ENCODE data around the gene ASH1L. TPM values are rescaled to one million over a fixed set of nuclear protein-coding genes. Genes with fewer than 3 reads are reported as not detected.
A peak's percentile ranks its signal among the peaks of the same experiment; 100 is the strongest.

ASH1L gene
- total and polyA plus RNA-seq, 9 of the 15 experiments (the other 6 are each of a cell fraction or from before 2014, with no cell fraction given): 2.0 to 23.3 (median 14.6) TPM

DNA sequence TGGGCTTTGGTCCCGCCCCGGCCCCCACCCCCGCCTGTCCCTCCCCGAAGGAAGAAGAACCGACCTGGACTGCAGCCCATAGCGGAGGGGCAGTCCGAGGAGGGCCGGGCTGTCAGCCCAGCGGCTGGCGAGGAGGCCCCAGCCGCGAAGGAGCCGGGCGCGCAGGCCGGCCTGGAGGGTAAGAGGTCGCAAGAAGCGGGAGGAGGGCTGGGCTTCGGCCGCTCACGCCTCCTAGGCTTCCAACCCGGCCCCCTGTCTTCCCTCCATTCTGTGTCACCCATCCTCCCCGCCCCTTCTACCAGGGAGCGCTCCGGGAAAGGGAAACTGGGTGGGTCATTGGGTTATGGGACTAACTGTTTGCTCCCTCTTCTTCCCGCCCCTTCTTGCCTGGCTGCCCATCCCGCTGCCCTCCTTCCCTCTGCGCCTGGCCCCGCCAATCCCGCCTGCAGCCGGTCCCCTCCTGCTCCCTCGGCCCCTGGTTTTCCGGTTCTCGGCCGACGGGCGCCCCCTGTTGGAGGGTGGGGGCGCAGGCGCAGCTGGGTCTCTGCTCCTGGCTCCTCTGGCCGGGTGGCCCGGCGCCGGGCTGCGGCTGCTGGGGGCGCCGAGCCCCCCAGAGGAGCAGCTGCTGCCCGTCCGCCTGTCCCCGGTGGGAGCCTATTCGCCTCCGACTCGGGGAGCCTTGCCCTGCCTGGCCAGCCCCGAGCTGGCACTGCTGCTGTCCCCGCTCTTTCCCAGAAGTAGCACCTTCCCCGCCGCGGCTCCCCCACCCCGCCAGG, 239.5 kb downstream of the ASH1L start (continued):
- TF ChIP-seq, protein P1, sequence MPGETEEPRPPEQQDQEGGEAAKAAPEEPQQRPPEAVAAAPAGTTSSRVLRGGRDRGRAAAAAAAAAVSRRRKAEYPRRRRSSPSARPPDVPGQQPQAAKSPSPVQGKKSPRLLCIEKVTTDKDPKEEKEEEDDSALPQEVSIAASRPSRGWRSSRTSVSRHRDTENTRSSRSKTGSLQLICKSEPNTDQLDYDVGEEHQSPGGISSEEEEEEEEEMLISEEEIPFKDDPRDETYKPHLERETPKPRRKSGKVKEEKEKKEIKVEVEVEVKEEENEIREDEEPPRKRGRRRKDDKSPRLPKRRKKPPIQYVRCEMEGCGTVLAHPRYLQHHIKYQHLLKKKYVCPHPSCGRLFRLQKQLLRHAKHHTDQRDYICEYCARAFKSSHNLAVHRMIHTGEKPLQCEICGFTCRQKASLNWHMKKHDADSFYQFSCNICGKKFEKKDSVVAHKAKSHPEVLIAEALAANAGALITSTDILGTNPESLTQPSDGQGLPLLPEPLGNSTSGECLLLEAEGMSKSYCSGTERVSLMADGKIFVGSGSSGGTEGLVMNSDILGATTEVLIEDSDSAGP (CRISPR knock-in tag; IDR thresholded peaks at IDR 0.05): no peak
- TF ChIP-seq RHOXF2B (CRISPR knock-in tag; conservative IDR thresholded peaks at IDR 0.05): no peak
- no peak for TF ChIP-seq MAFF (IDR thresholded peaks at IDR 0.05; ENCODE audit: low read length)
- TF ChIP-seq KLF13 (tag; IDR thresholded peaks at IDR 0.05; ENCODE audit: borderline replicate concordance, low read depth): 0 out of 2 replicates have a peak, but pooled peaks have one; percentile 37
- TF ChIP-seq YY1 (IDR thresholded peaks at IDR 0.05; ENCODE audit: borderline replicate concordance in 1 of 3, control insufficient read depth in 1 of 3, extremely low read depth in 1 of 3, insufficient read depth in 3 of 3, insufficient read length in 1 of 3, insufficient replicate concordance in 2 of 3, low read depth in 1 of 3, low read length in 2 of 3): peak in 2 of 3 experiments; percentile 47 to 56
- TF ChIP-seq, protein P2, sequence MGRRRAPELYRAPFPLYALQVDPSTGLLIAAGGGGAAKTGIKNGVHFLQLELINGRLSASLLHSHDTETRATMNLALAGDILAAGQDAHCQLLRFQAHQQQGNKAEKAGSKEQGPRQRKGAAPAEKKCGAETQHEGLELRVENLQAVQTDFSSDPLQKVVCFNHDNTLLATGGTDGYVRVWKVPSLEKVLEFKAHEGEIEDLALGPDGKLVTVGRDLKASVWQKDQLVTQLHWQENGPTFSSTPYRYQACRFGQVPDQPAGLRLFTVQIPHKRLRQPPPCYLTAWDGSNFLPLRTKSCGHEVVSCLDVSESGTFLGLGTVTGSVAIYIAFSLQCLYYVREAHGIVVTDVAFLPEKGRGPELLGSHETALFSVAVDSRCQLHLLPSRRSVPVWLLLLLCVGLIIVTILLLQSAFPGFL (CRISPR knock-in tag; IDR thresholded peaks at IDR 0.05): no peak
- 0 out of 2 replicates have a peak, but pooled peaks have one; percentile 32 for TF ChIP-seq CREM (IDR thresholded peaks at IDR 0.05; ENCODE audit: low read depth)
- peak; percentile 51; the same call in 1 of the 2 replicates for TF ChIP-seq NR2C2 (CRISPR knock-in tag; IDR thresholded peaks at IDR 0.05)
- TF ChIP-seq NR2C2 (tag; IDR thresholded peaks at IDR 0.05): peak; percentile 63
- no peak for TF ChIP-seq SRSF7 (optimal IDR thresholded peaks at IDR 0.05; ENCODE audit: low read depth, low read length)
- TF ChIP-seq, protein P3, sequence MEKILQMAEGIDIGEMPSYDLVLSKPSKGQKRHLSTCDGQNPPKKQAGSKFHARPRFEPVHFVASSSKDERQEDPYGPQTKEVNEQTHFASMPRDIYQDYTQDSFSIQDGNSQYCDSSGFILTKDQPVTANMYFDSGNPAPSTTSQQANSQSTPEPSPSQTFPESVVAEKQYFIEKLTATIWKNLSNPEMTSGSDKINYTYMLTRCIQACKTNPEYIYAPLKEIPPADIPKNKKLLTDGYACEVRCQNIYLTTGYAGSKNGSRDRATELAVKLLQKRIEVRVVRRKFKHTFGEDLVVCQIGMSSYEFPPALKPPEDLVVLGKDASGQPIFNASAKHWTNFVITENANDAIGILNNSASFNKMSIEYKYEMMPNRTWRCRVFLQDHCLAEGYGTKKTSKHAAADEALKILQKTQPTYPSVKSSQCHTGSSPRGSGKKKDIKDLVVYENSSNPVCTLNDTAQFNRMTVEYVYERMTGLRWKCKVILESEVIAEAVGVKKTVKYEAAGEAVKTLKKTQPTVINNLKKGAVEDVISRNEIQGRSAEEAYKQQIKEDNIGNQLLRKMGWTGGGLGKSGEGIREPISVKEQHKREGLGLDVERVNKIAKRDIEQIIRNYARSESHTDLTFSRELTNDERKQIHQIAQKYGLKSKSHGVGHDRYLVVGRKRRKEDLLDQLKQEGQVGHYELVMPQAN (IDR thresholded peaks at IDR 0.05; ENCODE audit: borderline replicate concordance): peak; percentile 77
- TF ChIP-seq, protein P4, sequence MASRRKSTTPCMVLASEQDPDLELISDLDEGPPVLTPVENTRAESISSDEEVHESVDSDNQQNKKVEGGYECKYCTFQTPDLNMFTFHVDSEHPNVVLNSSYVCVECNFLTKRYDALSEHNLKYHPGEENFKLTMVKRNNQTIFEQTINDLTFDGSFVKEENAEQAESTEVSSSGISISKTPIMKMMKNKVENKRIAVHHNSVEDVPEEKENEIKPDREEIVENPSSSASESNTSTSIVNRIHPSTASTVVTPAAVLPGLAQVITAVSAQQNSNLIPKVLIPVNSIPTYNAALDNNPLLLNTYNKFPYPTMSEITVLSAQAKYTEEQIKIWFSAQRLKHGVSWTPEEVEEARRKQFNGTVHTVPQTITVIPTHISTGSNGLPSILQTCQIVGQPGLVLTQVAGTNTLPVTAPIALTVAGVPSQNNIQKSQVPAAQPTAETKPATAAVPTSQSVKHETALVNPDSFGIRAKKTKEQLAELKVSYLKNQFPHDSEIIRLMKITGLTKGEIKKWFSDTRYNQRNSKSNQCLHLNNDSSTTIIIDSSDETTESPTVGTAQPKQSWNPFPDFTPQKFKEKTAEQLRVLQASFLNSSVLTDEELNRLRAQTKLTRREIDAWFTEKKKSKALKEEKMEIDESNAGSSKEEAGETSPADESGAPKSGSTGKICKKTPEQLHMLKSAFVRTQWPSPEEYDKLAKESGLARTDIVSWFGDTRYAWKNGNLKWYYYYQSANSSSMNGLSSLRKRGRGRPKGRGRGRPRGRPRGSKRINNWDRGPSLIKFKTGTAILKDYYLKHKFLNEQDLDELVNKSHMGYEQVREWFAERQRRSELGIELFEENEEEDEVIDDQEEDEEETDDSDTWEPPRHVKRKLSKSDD (conservative IDR thresholded peaks at IDR 0.05; ENCODE audit: low read length): 0 out of 2 replicates have a peak, but pooled peaks have one; percentile 36
- TF ChIP-seq SOX6 (IDR thresholded peaks at IDR 0.05): peak; percentile 21; the same call in 1 of the 2 replicates
- no peak for TF ChIP-seq MYBL2 (IDR thresholded peaks at IDR 0.05; ENCODE audit: low read depth)
- TF ChIP-seq MYBL2 (CRISPR knock-in tag; IDR thresholded peaks at IDR 0.05; ENCODE audit: borderline replicate concordance): no peak
- TF ChIP-seq, protein P5, sequence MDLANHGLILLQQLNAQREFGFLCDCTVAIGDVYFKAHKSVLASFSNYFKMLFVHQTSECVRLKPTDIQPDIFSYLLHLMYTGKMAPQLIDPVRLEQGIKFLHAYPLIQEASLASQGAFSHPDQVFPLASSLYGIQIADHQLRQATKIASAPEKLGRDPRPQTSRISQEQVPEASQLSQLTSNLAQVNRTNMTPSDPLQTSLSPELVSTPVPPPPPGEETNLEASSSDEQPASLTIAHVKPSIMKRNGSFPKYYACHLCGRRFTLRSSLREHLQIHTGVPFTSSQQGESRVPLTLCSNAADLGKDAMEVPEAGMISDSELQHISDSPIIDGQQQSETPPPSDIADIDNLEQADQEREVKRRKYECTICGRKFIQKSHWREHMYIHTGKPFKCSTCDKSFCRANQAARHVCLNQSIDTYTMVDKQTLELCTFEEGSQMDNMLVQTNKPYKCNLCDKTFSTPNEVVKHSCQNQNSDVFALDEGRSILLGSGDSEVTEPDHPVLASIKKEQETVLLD (IDR thresholded peaks at IDR 0.05): peak; percentile 68; the same call in 1 of the 2 replicates
- no peak for TF ChIP-seq ZNF224 (CRISPR knock-in tag; IDR thresholded peaks at IDR 0.05)
